HepG2 (cell line): ENCODE measurements around the gene NEK6. TPM values are rescaled to one million over a fixed set of nuclear protein-coding genes. Genes with fewer than 3 reads are reported as not detected.

Source experiments
- AGO2 ChIP-seq: fragments of 200-400 bp; formaldehyde crosslinking; optimal IDR thresholded peaks from 2 replicates; pipeline ENCODE3; 2017; ENCODE audit warnings: mild to moderate bottlenecking, low read depth, low read length, moderate library complexity
- CBX5 ChIP-seq: sonication (generic); formaldehyde crosslinking; IDR thresholded peaks from 2 replicates; pipeline ENCODE4 v1.4.0; 2020; ENCODE audit warnings: missing genetic modification reagents, borderline replicate concordance
- CCAR2 ChIP-seq: fragments of 200-400 bp; formaldehyde crosslinking; optimal IDR thresholded peaks from 2 replicates; pipeline ENCODE3; 2018; ENCODE audit warnings: low read depth, mild to moderate bottlenecking, low read length, moderate library complexity
- DDIT3 ChIP-seq: sonication (generic); formaldehyde crosslinking; IDR thresholded peaks from 2 replicates; pipeline ENCODE4 v1.4.0; 2020; ENCODE audit warnings: mild to moderate bottlenecking, missing genetic modification reagents
- GLI4 ChIP-seq: sonication (generic); formaldehyde crosslinking; IDR thresholded peaks from 2 replicates; pipeline ENCODE4 v1.5.1; 2020; ENCODE audit warnings: missing genetic modification reagents, mild to moderate bottlenecking, moderate library complexity, borderline replicate concordance
- GPBP1L1 ChIP-seq: sonication (generic); formaldehyde crosslinking; IDR thresholded peaks from 2 replicates; pipeline ENCODE4 v1.5.0; 2020; ENCODE audit warnings: mild to moderate bottlenecking, missing genetic modification reagents
- HOXD1 ChIP-seq: sonication (generic); formaldehyde crosslinking; IDR thresholded peaks from 2 replicates; pipeline ENCODE4 v1.5.0; 2020; ENCODE audit warnings: missing genetic modification reagents
- KAT2B ChIP-seq: fragments of 150-350 bp; IDR thresholded peaks from 2 replicates; pipeline ENCODE4 v1.6.1; 2014; ENCODE audit warnings: low read depth, low read length, borderline replicate concordance
- NFE2 ChIP-seq: sonication (generic); formaldehyde crosslinking; IDR thresholded peaks from 2 replicates; pipeline ENCODE4 v1.4.0; 2020; ENCODE audit warnings: missing genetic modification reagents
- PPARG ChIP-seq: conservative IDR thresholded peaks from 2 replicates; pipeline ENCODE4 v1.6.1; 2016; ENCODE audit warnings: missing biosample characterization, missing genetic modification reagents
- RAD21 ChIP-seq: fragments of 450-650 bp; formaldehyde crosslinking; IDR thresholded peaks from 2 replicates; pipeline ENCODE4 v1.5.0; 2020; ENCODE audit warnings: mild to moderate bottlenecking
- SOX13 ChIP-seq, 3 experiments: fragments of 450-650 bp in 1 of 3; sonication (generic) in 1 of 3; formaldehyde crosslinking in 1 of 3; IDR thresholded peaks in 2 of 3; conservative IDR thresholded peaks in 1 of 3; 2 replicates each; pipeline versions ENCODE4 v1.5.0 to v1.6.1; 2016 to 2020; ENCODE audit warnings: antibody characterized with exemption in 1 of 3, mild to moderate bottlenecking in 1 of 3, missing compliant biosample characterization in 1 of 3, missing genetic modification reagents in 1 of 3, moderate library complexity in 1 of 3
- SRY ChIP-seq: sonication (generic); formaldehyde crosslinking; IDR thresholded peaks from 2 replicates; pipeline ENCODE4 v1.8.0; 2022; ENCODE audit warnings: mild to moderate bottlenecking, missing genetic modification reagents
- ZNF225 ChIP-seq: sonication (generic); formaldehyde crosslinking; IDR thresholded peaks from 2 replicates; pipeline ENCODE4 v1.4.0; 2020; ENCODE audit warnings: mild to moderate bottlenecking, missing genetic modification reagents
- ZNF276 ChIP-seq: sonication (generic); formaldehyde crosslinking; IDR thresholded peaks from 2 replicates; pipeline ENCODE4 v1.4.0; 2020; ENCODE audit warnings: mild to moderate bottlenecking, low read depth, missing genetic modification reagents
- ZNF30 ChIP-seq: sonication (generic); formaldehyde crosslinking; IDR thresholded peaks from 2 replicates; pipeline ENCODE4 v1.5.0; 2020; ENCODE audit warnings: mild to moderate bottlenecking, missing genetic modification reagents
- ZNF607 ChIP-seq: sonication (generic); formaldehyde crosslinking; IDR thresholded peaks from 2 replicates; pipeline ENCODE4 v1.5.1; 2020; ENCODE audit warnings: missing genetic modification reagents, mild to moderate bottlenecking, borderline replicate concordance
- ZNF614 ChIP-seq: IDR thresholded peaks from 2 replicates; pipeline ENCODE4 v1.6.1; 2018; ENCODE audit warnings: missing biosample characterization, missing genetic modification reagents, inconsistent platforms, borderline replicate concordance
- ZNF672 ChIP-seq: sonication (generic); formaldehyde crosslinking; IDR thresholded peaks from 2 replicates; pipeline ENCODE4 v1.8.1; 2022; ENCODE audit warnings: missing genetic modification reagents
- ZNF792 ChIP-seq: IDR thresholded peaks from 2 replicates; pipeline ENCODE4 v1.6.1; 2016
- polyA plus RNA-seq, 8 experiments: library from polyadenylated mRNA; depleted of rRNA in 3 of 8; stranded (reverse) in 7 of 8; unstranded in 1 of 8; fragments of >200 nt; fragmentation: Illumina TruSeq in 4 of 8; extraction: Trizol in 4 of 8; gene quantifications; 2 replicates each; pipeline versions ENCODE4 v1.2.1 to v1.2.3, GENCODE V29; 2011 to 2016; ENCODE audit warnings: low read depth in 4 of 8, missing spikeins in 1 of 8, mixed read lengths in 1 of 8; ENCODE audit not compliant: insufficient read depth in 1 of 8
- total RNA-seq, 5 experiments: library from RNA; depleted of rRNA; stranded (reverse); fragments of >200 nt; fragmentation: Illumina TruSeq; extraction: Trizol; gene quantifications; 2 replicates each; pipeline ENCODE4 v1.2.3, GENCODE V29; 2016; ENCODE audit warnings: low read depth in 1 of 5
- TF ChIP-seq, protein P1 (sequence below): sonication (generic); formaldehyde crosslinking; IDR thresholded peaks from 2 replicates; pipeline ENCODE4 v1.4.0; 2020; ENCODE audit warnings: missing genetic modification reagents, mild to moderate bottlenecking, borderline replicate concordance
- TF ChIP-seq, protein P2 (sequence below): sonication (generic); formaldehyde crosslinking; IDR thresholded peaks from 2 replicates; pipeline ENCODE4 v1.4.0; 2020; ENCODE audit warnings: missing genetic modification reagents, mild to moderate bottlenecking, borderline replicate concordance

NEK6 gene
- total and polyA plus RNA-seq, 2 of the 13 experiments (the other 11 are each of a cell fraction or from before 2014, with no cell fraction given), result 30.4 to 119 TPM

- TF ChIP-seq DDIT3 (CRISPR knock-in tag) (no peak), SRY (CRISPR knock-in tag) (no peak), ZNF607 (CRISPR knock-in tag) (no peak), ZNF30 (CRISPR knock-in tag) (no peak), HOXD1 (CRISPR knock-in tag) (no peak), GPBP1L1 (no peak), RAD21 (CRISPR knock-in tag) (no peak), AGO2 (no peak), PPARG (CRISPR knock-in tag) (peak; percentile 15; the same call in 1 of the 2 replicates), ZNF614 (no peak), KAT2B (no peak), CCAR2 (no peak), ZNF225 (no peak), CBX5 (no peak), GLI4 (0 out of 2 replicates have a peak, but pooled peaks have one; percentile 18), ZNF276 (CRISPR knock-in tag) (no peak), NFE2 (CRISPR knock-in tag) (no peak), ZNF672 (no peak), SOX13 (IDR thresholded peaks at IDR 0.05) (peak; percentile 54; the same call in 1 of the 2 replicates), SOX13 (CRISPR knock-in tag; conservative IDR thresholded peaks at IDR 0.05 in 1 of 2, IDR thresholded peaks at IDR 0.05 in 1 of 2) (peak in 1 of 2 experiments; percentile 65; a peak in 2 of 4 replicates), ZNF792 (CRISPR knock-in tag) (no peak)
- TF ChIP-seq, protein P1, sequence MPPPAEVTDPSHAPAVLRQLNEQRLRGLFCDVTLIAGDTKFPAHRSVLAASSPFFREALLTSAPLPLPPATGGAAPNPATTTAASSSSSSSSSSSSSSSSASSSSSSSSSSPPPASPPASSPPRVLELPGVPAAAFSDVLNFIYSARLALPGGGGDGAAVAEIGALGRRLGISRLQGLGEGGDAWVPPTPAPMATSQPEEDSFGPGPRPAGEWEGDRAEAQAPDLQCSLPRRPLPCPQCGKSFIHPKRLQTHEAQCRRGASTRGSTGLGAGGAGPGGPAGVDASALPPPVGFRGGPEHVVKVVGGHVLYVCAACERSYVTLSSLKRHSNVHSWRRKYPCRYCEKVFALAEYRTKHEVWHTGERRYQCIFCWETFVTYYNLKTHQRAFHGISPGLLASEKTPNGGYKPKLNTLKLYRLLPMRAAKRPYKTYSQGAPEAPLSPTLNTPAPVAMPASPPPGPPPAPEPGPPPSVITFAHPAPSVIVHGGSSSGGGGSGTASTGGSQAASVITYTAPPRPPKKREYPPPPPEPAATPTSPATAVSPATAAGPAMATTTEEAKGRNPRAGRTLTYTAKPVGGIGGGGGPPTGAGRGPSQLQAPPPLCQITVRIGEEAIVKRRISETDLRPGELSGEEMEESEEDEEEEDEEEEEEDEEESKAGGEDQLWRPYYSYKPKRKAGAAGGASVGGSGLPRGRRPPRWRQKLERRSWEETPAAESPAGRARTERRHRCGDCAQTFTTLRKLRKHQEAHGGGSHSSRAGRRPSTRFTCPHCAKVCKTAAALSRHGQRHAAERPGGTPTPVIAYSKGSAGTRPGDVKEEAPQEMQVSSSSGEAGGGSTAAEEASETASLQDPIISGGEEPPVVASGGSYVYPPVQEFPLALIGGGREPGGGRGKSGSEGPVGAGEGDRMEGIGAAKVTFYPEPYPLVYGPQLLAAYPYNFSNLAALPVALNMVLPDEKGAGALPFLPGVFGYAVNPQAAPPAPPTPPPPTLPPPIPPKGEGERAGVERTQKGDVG (CRISPR knock-in tag), result no peak
- TF ChIP-seq, protein P2, sequence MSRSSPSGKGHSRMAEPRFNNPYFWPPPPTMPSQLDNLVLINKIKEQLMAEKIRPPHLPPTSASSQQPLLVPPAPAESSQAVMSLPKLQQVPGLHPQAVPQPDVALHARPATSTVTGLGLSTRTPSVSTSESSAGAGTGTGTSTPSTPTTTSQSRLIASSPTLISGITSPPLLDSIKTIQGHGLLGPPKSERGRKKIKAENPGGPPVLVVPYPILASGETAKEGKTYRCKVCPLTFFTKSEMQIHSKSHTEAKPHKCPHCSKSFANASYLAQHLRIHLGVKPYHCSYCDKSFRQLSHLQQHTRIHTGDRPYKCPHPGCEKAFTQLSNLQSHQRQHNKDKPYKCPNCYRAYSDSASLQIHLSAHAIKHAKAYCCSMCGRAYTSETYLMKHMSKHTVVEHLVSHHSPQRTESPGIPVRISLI (CRISPR knock-in tag), result peak; percentile 72; the same call in 1 of the 2 replicates
Measured at GRCh38 chr9:124259158-124259808, 1.5 kb downstream of the NEK6 start (continued).
